SK-N-SH (cell line): Measurements from ENCODE around the gene APOBEC3H. TPM values are rescaled to one million over a fixed set of nuclear protein-coding genes. Genes with fewer than 3 reads are reported as not detected.

Experiments
- CTCF ChIA-PET: fragments of 300-600, 350-600 bp; formaldehyde crosslinking; extraction: SDS; loops from one replicate; lab custom pipeline; 2021; lab: Yijun Ruan, JAX
- POLR2A ChIA-PET: fragments of 350-600 bp; sonication (Branson Sonifier 250); formaldehyde crosslinking; extraction: SDS; loops from one replicate; lab custom pipeline; 2020; ENCODE audit warnings: antibody characterized with exemption, inconsistent platforms; lab: Yijun Ruan, JAX
- DNase-seq: peaks from one replicate; pipeline ENCODE4 v3.0.0; 2012
- H2AFZ ChIP-seq: fragments of 200-600 bp; sonication (generic); 2 replicates; pipeline ENCODE4 v1.8.1; 2016; ENCODE audit warnings: antibody characterized with exemption, mild to moderate bottlenecking, low read depth
- H3F3A ChIP-seq: fragments of 200-600 bp; sonication (generic); replicated peaks from 2 replicates; pipeline ENCODE3; 2016; ENCODE audit warnings: antibody characterized with exemption, mild to moderate bottlenecking; ENCODE audit not compliant: insufficient read depth
- H3K27ac ChIP-seq, 2 experiments: fragments of 200-500 bp in 1 of 2; fragments of 200-600 bp in 1 of 2; sonication (Bioruptor generic) in 1 of 2; sonication (generic), shearing (Covaris generic) in 1 of 2; 2 replicates each; pipeline versions ENCODE4 v1.5.1 to v1.6.1; 2014 to 2016; ENCODE audit warnings: low read depth in 2 of 2, inconsistent platforms in 1 of 2, low read length in 1 of 2, mild to moderate bottlenecking in 1 of 2, mixed read lengths in 1 of 2
- H3K27me3 ChIP-seq: fragments of 200-600 bp; sonication (generic), shearing (Covaris generic); 2 replicates; pipeline ENCODE4 v1.6.1; 2016; ENCODE audit warnings: mixed run types; ENCODE audit not compliant: insufficient read depth
- H3K36me3 ChIP-seq, 2 experiments: fragments of 200-500 bp in 1 of 2; fragments of 200-600 bp in 1 of 2; sonication (Bioruptor generic) in 1 of 2; sonication (generic) in 1 of 2; replicated peaks in 1 of 2; 2 replicates each; pipeline versions ENCODE3 to v1.5.1; 2014 to 2016; ENCODE audit warnings: low read length in 1 of 2, mild to moderate bottlenecking in 1 of 2; ENCODE audit not compliant: insufficient read depth in 2 of 2, control insufficient read depth in 1 of 2
- H3K4me1 ChIP-seq, 2 experiments: fragments of 200-500 bp in 1 of 2; fragments of 200-600 bp in 1 of 2; sonication (Bioruptor generic) in 1 of 2; sonication (generic), shearing (Covaris generic) in 1 of 2; 2 replicates each; pipeline versions ENCODE4 v1.5.1 to v1.6.1; 2014 to 2016; ENCODE audit warnings: low read depth in 1 of 2, low read length in 1 of 2, mixed run types in 1 of 2; ENCODE audit not compliant: insufficient read depth in 2 of 2, control insufficient read depth in 1 of 2
- H3K4me2 ChIP-seq: fragments of 200-600 bp; sonication (generic), shearing (Covaris generic); 2 replicates; pipeline ENCODE4 v1.6.1; 2017; ENCODE audit warnings: mixed run types
- H3K4me3 ChIP-seq, 2 experiments: fragments of 200-500 bp in 1 of 2; fragments of 200-600 bp in 1 of 2; sonication (Bioruptor generic) in 1 of 2; sonication (generic), shearing (Covaris generic) in 1 of 2; 2 replicates each; pipeline versions ENCODE4 v1.5.1 to v1.8.1; 2014 to 2016; ENCODE audit warnings: low read depth in 2 of 2, inconsistent platforms in 1 of 2, low read length in 1 of 2, mild to moderate bottlenecking in 1 of 2, mixed read lengths in 1 of 2, moderate library complexity in 1 of 2
- H3K79me2 ChIP-seq: fragments of 200-600 bp; sonication (generic); 2 replicates; pipeline ENCODE4 v1.8.1; 2017; ENCODE audit warnings: mild to moderate bottlenecking; ENCODE audit not compliant: insufficient read depth
- H3K9ac ChIP-seq: fragments of 200-600 bp; sonication (generic); 2 replicates; pipeline ENCODE4 v1.6.1; 2017; ENCODE audit warnings: mixed run types
- H3K9me2 ChIP-seq: fragments of 200-600 bp; sonication (generic); 2 replicates; pipeline ENCODE4 v1.6.1; 2017; ENCODE audit warnings: mixed run types
- H3K9me3 ChIP-seq: fragments of 200-600 bp; sonication (generic); 2 replicates; pipeline ENCODE4 v1.6.1; 2017; ENCODE audit warnings: mixed run types, mild to moderate bottlenecking, moderate library complexity
- H4K20me1 ChIP-seq: fragments of 200-600 bp; sonication (generic); 2 replicates; pipeline ENCODE4 v1.6.1; 2017; ENCODE audit warnings: mild to moderate bottlenecking, mixed run types; ENCODE audit not compliant: insufficient read depth
- CHD2 ChIP-seq: fragments of 150-350 bp; IDR thresholded peaks from 2 replicates; pipeline ENCODE4 v1.6.1; 2018; ENCODE audit warnings: low read length; ENCODE audit not compliant: partially characterized antibody
- ELF1 ChIP-seq: IDR thresholded peaks from 2 replicates; pipeline ENCODE4 v1.4.0; 2012
- EP300 ChIP-seq, 2 experiments: IDR thresholded peaks; 2 replicates each; pipeline versions ENCODE4 v1.4.0 to v1.6.1; 2012; ENCODE audit warnings: borderline replicate concordance in 1 of 2, low read depth in 1 of 2, low read length in 1 of 2
- FOSL2 ChIP-seq: IDR thresholded peaks from 2 replicates; pipeline ENCODE4 v1.4.0; 2012; ENCODE audit warnings: low read depth, mild to moderate bottlenecking, moderate library complexity, borderline replicate concordance
- FOXJ3 ChIP-seq: sonication (generic); formaldehyde crosslinking; IDR thresholded peaks from 2 replicates; pipeline ENCODE4 v1.5.1; 2020; ENCODE audit warnings: mild to moderate bottlenecking, missing genetic modification reagents
- FOXM1 ChIP-seq: IDR thresholded peaks from 2 replicates; pipeline ENCODE4 v1.4.0; 2012; ENCODE audit warnings: low read depth, mild to moderate bottlenecking
- GATA2 ChIP-seq: sonication (generic); formaldehyde crosslinking; IDR thresholded peaks from 2 replicates; pipeline ENCODE4 v1.5.0; 2020; ENCODE audit warnings: mild to moderate bottlenecking, missing genetic modification reagents
- MEF2A ChIP-seq: IDR thresholded peaks from 2 replicates; pipeline ENCODE4 v1.4.0; 2012; ENCODE audit warnings: low read depth, borderline replicate concordance
- NRF1 ChIP-seq: IDR thresholded peaks from 2 replicates; pipeline ENCODE4 v1.6.1; 2012; ENCODE audit warnings: low read depth, mild to moderate bottlenecking, low read length
- POLR2AphosphoS5 ChIP-seq: IDR thresholded peaks from 2 replicates; pipeline ENCODE4 v1.6.1; 2012; ENCODE audit warnings: low read depth, low read length
- TCF12 ChIP-seq: IDR thresholded peaks from 2 replicates; pipeline ENCODE4 v1.4.0; 2012
- TEAD4 ChIP-seq: IDR thresholded peaks from 2 replicates; pipeline ENCODE4 v1.4.0; 2012; ENCODE audit warnings: mild to moderate bottlenecking, borderline replicate concordance; ENCODE audit not compliant: insufficient read depth
- ZBTB33 ChIP-seq: IDR thresholded peaks from 2 replicates; pipeline ENCODE4 v1.4.0; 2012; ENCODE audit warnings: low read depth, borderline replicate concordance
- WGBS: methylation state at CpG from one replicate; pipeline ENCODE4 v1.1.6; 2017; ENCODE audit warnings: low lambda C conversion rate; 5-methylcytosine and 5-hydroxymethylcytosine counted together
- polyA plus RNA-seq, 3 experiments: library from polyadenylated mRNA; depleted of rRNA; stranded (reverse); fragments of >200 nt; gene quantifications; 2 replicates each; pipeline ENCODE4 v1.2.3, GENCODE V29; 2012
- TF ChIP-seq, protein P1 (sequence below): IDR thresholded peaks from 2 replicates; pipeline ENCODE4 v1.4.0; 2012; ENCODE audit warnings: low read depth
- TF ChIP-seq, protein P2 (sequence below): fragments of 150-350 bp; IDR thresholded peaks from 2 replicates; pipeline ENCODE4 v1.6.1; 2016; ENCODE audit warnings: mild to moderate bottlenecking, low read depth, low read length

The APOBEC3H gene
- polyA plus RNA-seq, 1 of the 3 experiments (the other 2 are of a cell fraction) = 0.18 TPM

- TF ChIP-seq CHD2 (no peak), GATA2 (CRISPR knock-in tag) (no peak), EP300 (IDR thresholded peaks at IDR 0.05; ENCODE audit: borderline replicate concordance in 1 of 2, low read depth in 1 of 2, low read length in 1 of 2) (no peak)
- no peaks in the 10 kb centered on the region for H3K9me2 ChIP-seq
- DNase-seq = no peak
- H3K79me2 ChIP-seq = no peaks in the 10 kb centered on the region
- no peaks in the 10 kb centered on the region for H4K20me1 ChIP-seq
- H3K27ac ChIP-seq = no peak overlapping the region
- peaks cover 4% of the 10 kb centered on the region for H3F3A ChIP-seq
- ChIA-PET POLR2A (no interaction called here), CTCF (interaction anchor here (1.3 to 1.8 kb wide), 2 partner anchors 15 to 161 kb away, joined by 4 to 5 read pairs; no protein-coding TSS in a partner anchor)
- no peaks in the 10 kb centered on the region for H3K36me3 ChIP-seq
- H3K4me2 ChIP-seq = no peak overlapping the region
- 93% methylated on average over 3 of the region's 16 CpGs for WGBS
- H3K9ac ChIP-seq = no peak overlapping the region
- peaks cover 14% of the 10 kb centered on the region; the same call in 1 of the 2 replicates for H3K27me3 ChIP-seq
- peaks cover 0 to 6% of the 10 kb centered on the region in 2 experiments; a peak in 1 of 4 replicates for H3K4me1 ChIP-seq
- H3K4me3 ChIP-seq = no peak overlapping the region
- no peaks in the 10 kb centered on the region for H3K9me3 ChIP-seq
- H2AFZ ChIP-seq = no peak overlapping the region
Observed at GRCh38 chr22:39149915-39150847, 53.1 kb downstream of the APOBEC3H start.

- ChIA-PET CTCF (interaction anchor here (1.8 kb wide), 1 partner anchor 15 kb away, joined by 5 read pairs; no protein-coding TSS in a partner anchor), POLR2A (no interaction called here)
- Histone ChIP-seq H3F3A (peaks cover 4% of the 10 kb centered on the region), H3K4me3 (no peak overlapping the region), H3K9me2 (no peaks in the 10 kb centered on the region), H3K36me3 (no peaks in the 10 kb centered on the region), H4K20me1 (no peaks in the 10 kb centered on the region), H3K27me3 (peaks cover 14% of the 10 kb centered on the region; the same call in 1 of the 2 replicates), H3K27ac (no peak overlapping the region), H3K9ac (no peak overlapping the region), H3K4me2 (no peak overlapping the region), H3K9me3 (no peaks in the 10 kb centered on the region)
- 90% methylated on average over 6 of the region's 6 CpGs for WGBS
- TF ChIP-seq TEAD4 (no peak), CHD2 (no peak), FOSL2 (no peak), GATA2 (CRISPR knock-in tag) (no peak), FOXM1 (no peak), NRF1 (no peak), MEF2A (no peak), ZBTB33 (no peak), POLR2AphosphoS5 (no peak), FOXJ3 (no peak), TCF12 (no peak), ELF1 (no peak)
- TF ChIP-seq, protein P1, sequence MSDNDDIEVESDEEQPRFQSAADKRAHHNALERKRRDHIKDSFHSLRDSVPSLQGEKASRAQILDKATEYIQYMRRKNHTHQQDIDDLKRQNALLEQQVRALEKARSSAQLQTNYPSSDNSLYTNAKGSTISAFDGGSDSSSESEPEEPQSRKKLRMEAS = no peak
- TF ChIP-seq, protein P2, sequence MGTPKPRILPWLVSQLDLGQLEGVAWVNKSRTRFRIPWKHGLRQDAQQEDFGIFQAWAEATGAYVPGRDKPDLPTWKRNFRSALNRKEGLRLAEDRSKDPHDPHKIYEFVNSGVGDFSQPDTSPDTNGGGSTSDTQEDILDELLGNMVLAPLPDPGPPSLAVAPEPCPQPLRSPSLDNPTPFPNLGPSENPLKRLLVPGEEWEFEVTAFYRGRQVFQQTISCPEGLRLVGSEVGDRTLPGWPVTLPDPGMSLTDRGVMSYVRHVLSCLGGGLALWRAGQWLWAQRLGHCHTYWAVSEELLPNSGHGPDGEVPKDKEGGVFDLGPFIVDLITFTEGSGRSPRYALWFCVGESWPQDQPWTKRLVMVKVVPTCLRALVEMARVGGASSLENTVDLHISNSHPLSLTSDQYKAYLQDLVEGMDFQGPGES = no peak
- TF ChIP-seq, all 33 proteins: peak for 0
- Histone ChIP-seq H2AFZ (no peak overlapping the region), H3K4me1 (peaks cover 0 to 6% of the 10 kb centered on the region in 2 experiments; a peak in 1 of 4 replicates), H3K79me2 (no peaks in the 10 kb centered on the region)
- no peak for DNase-seq
Observed at GRCh38 chr22:39150848-39151215, 53.8 kb downstream of the APOBEC3H start.
